SK-N-MC (cell line): ENCODE data around the gene SV2C.

Experiments
- EZH2 ChIP-seq: fragments of 200-600 bp; sonication (generic); IDR thresholded peaks from one replicate; pipeline ENCODE4 v1.6.1; 2017; ENCODE audit warnings: antibody characterized with exemption
- FOXP2 ChIP-seq: optimal IDR thresholded peaks from 2 replicates; pipeline ENCODE3; 2011; ENCODE audit warnings: mild to moderate bottlenecking, moderate library complexity; ENCODE audit not compliant: insufficient read depth; ENCODE audit errors: extremely low read length, control extremely low read depth
- POLR2AphosphoS5 ChIP-seq: IDR thresholded peaks from 2 replicates; pipeline ENCODE4 v1.6.1; 2012; ENCODE audit warnings: mild to moderate bottlenecking, low read depth, low read length, borderline replicate concordance

GRCh38 chr5:76062502-76063041 is 20.6 kb upstream of the SV2C start:
- TF ChIP-seq POLR2AphosphoS5 (no peak), EZH2 (no peak), FOXP2 (no peak)
